Measurements from ENCODE around the gene AGAP1. TPM values are rescaled to one million over a fixed set of nuclear protein-coding genes. Genes with fewer than 3 reads are reported as not detected.

AGAP1 gene
- total RNA-seq, 4 donors from 2014 or later = 23.4 to 46.5 (median 29.3) TPM

GRCh38 chr2:236112466-236112865, 618.6 kb downstream of the AGAP1 start:
- intact Hi-C loops (cut with DNase I) = no loop called here
- Histone ChIP-seq H3K9me3 (no peaks in the 10 kb centered on the region), H3K36me3 (no peaks in the 10 kb centered on the region), H3K27me3 (no peaks in the 10 kb centered on the region), H3K27ac (no peak overlapping the region), H3K4me3 (replicated peaks in 1 of 3) (no peak overlapping the region), H3K4me1 (peaks cover 0 to 12% of the 10 kb centered on the region in 2 donors)
- WGBS, 2 donors = 91 to 93% methylated on average over 14 of the region's 14 CpGs
- DNase-seq = no peak
- TF ChIP-seq CTCF (IDR thresholded peaks at IDR 0.05) (no peak), POLR2A (IDR thresholded peaks at IDR 0.05) (no peak)

- H3K4me1 ChIP-seq = peaks cover 0 to 5% of the 10 kb centered on the region in 2 donors
- H3K27me3 ChIP-seq = no peaks in the 10 kb centered on the region
- no peak overlapping the region for H3K4me3 ChIP-seq (replicated peaks in 1 of 3)
- TF ChIP-seq POLR2A (IDR thresholded peaks at IDR 0.05) = no peak
- TF ChIP-seq CTCF (IDR thresholded peaks at IDR 0.05) = no peak
- H3K27ac ChIP-seq = no peak overlapping the region
- intact Hi-C loops (cut with DNase I) = no loop called here
- H3K36me3 ChIP-seq = no peaks in the 10 kb centered on the region
- H3K9me3 ChIP-seq = no peaks in the 10 kb centered on the region
- DNase-seq = no peak
- WGBS, 2 donors = 98 to 100% methylated on average over 7 to 8 of the region's 8 CpGs
These were observed 619.6 kb downstream of the AGAP1 start for GRCh38 chr2:236113425-236113824.

GRCh38 chr2:236113948-236114347, 620.1 kb downstream of the AGAP1 start:
- 92 to 93% methylated on average over 13 of the region's 13 CpGs for WGBS, 2 donors
- no peak overlapping the region for H3K4me3 ChIP-seq (replicated peaks in 1 of 3)
- no peak for TF ChIP-seq POLR2A (IDR thresholded peaks at IDR 0.05)
- TF ChIP-seq CTCF (IDR thresholded peaks at IDR 0.05) = no peak
- no peaks in the 10 kb centered on the region for H3K36me3 ChIP-seq
- no peak overlapping the region for H3K27ac ChIP-seq
- H3K27me3 ChIP-seq = no peaks in the 10 kb centered on the region
- H3K4me1 ChIP-seq = peaks cover 0 to under 1% of the 10 kb centered on the region in 2 donors
- no peaks in the 10 kb centered on the region for H3K9me3 ChIP-seq
- intact Hi-C loops (cut with DNase I) = no loop called here
- no peak for DNase-seq

- Histone ChIP-seq H3K27ac (no peak overlapping the region), H3K27me3 (no peaks in the 10 kb centered on the region), H3K4me3 (replicated peaks in 1 of 3) (no peak overlapping the region), H3K4me1 (no peaks in the 10 kb centered on the region), H3K36me3 (no peaks in the 10 kb centered on the region), H3K9me3 (no peaks in the 10 kb centered on the region)
- DNase-seq = no peak
- no peak for TF ChIP-seq POLR2A (IDR thresholded peaks at IDR 0.05)
- no peak for TF ChIP-seq CTCF (IDR thresholded peaks at IDR 0.05)
- 92 to 93% methylated on average over 14 to 15 of the region's 15 CpGs for WGBS, 2 donors
- intact Hi-C loops (cut with DNase I) = no loop called here
These were observed 621.1 kb downstream of the AGAP1 start for GRCh38 chr2:236114959-236115358.

GRCh38 chr2:236117401-236117800, 623.6 kb downstream of the AGAP1 start:
- H3K36me3 ChIP-seq = no peaks in the 10 kb centered on the region
- no peak for DNase-seq
- H3K4me3 ChIP-seq (replicated peaks in 1 of 3) = no peak overlapping the region
- TF ChIP-seq CTCF (IDR thresholded peaks at IDR 0.05) = no peak
- TF ChIP-seq POLR2A (IDR thresholded peaks at IDR 0.05) = no peak
- no peaks in the 10 kb centered on the region for H3K27me3 ChIP-seq
- intact Hi-C loops (cut with DNase I) = no loop called here
- no peak overlapping the region for H3K27ac ChIP-seq
- WGBS, 2 donors = 89 to 90% methylated on average over 10 of the region's 10 CpGs
- no peaks in the 10 kb centered on the region for H3K4me1 ChIP-seq
- no peaks in the 10 kb centered on the region for H3K9me3 ChIP-seq

All from thyroid gland (tissue), 4 donors.